IPS-NIHi7 (cell line): ENCODE data around the gene AK1.
A peak's percentile ranks its signal among the peaks of the same experiment; 100 is the strongest.
"Not testable (repeated sequence)": the region's sequence is repeated elsewhere in the genome, so short reads cannot be mapped to it uniquely, and the experiment has no call there.

Experiments
- DNase-seq: peaks from one replicate; pipeline ENCODE4 v3.0.0; 2012; ENCODE audit warnings: mixed read lengths; ENCODE audit errors: extremely low spot score

AK1 gene

DNA sequence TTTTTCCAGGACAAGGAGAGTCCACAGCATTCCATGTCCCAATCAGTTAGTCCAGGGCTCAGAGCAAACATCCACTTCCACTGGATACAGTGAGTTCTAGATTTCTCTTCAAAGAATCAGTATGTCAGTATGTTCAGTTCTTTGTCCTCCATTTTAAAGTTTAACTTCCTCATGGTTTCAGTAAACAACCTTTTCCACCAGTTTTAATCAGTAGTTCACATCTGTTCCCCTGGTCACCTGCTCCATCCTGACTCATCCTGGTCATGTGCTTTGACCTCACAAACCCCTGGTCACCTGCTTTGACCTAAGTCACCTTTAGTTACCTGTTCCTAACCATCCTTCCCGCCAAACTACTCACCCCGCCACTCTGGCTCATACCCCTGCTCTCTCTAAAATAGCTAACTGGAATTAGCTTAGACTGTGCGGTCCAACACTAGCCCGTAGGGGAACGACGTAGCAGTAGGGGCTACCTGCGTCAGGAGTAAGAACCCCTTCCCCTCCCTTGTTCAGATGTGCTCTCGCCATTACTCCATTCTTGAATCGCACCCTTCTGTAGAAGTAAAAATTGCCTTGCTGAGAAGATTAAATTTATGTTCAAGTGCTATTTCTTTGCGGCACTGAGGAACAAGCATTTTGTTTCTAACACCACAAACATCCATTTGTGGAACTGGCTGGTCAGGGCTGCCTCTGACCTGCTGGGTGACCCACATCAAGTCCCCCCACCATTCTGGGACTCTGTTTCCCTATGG is 28.5 kb downstream of the AK1 start:
- no peak for DNase-seq

DNA sequence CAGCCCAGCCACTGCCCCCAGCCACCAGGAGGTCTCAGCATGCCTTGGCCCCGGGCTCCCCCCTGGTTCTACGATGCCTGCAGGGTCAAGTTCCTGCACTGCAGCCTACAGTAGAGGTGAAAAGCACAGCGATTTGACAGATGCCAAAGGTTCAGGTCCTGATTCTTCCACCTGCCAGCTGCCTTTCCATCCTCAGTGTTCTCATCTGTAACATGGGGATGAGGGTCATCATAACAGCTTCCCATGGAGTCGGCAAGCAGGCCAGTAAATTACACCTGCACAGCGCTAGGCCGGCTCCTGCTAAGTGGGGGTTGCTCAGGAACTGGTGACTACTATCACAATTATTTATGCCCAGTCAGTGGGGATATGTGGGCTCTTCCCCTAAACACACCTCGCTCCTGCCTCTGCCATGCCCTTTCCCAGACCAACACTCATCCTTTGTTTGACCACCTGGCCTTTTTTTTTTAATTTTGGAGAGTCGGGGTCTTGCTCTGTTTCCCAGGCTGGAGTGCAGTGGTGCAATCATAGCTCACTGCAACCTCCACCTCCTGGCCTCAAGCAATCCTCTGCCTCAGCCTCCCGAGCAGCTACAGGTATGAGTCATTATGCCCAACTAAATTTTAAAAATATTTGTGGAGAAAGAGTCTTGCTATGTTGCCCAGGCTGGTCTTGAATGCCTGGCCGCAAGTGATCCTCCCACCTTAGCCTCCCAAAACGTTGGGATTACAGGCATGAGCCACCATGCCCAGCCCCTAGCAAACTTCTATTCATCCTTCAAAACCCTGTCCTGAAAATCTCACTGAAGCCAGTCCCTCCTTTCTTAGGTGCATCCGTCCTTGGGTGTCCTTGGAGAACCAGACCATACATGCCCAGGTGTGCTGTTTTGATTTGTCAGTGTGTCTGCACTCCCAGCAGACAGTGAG is 29.4 kb downstream of the AK1 start:
- DNase-seq, result no peak

DNA sequence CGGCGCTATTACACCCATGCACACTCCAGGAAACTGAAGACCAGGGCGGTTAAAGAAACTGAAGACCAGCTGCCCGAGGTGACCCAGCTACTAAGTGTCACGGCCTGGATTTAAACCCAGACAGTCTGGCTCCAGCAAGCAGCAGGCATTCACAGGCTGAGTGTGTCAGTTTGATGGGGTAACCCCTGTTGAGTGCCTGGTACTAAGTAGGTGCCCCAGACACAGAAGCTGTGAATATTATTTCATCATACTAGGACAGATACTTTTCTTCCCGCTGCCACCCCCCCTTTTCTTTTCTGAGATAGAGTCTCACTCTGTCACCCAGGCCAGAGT is 30.3 kb downstream of the AK1 start:
- DNase-seq, result no peak

DNA sequence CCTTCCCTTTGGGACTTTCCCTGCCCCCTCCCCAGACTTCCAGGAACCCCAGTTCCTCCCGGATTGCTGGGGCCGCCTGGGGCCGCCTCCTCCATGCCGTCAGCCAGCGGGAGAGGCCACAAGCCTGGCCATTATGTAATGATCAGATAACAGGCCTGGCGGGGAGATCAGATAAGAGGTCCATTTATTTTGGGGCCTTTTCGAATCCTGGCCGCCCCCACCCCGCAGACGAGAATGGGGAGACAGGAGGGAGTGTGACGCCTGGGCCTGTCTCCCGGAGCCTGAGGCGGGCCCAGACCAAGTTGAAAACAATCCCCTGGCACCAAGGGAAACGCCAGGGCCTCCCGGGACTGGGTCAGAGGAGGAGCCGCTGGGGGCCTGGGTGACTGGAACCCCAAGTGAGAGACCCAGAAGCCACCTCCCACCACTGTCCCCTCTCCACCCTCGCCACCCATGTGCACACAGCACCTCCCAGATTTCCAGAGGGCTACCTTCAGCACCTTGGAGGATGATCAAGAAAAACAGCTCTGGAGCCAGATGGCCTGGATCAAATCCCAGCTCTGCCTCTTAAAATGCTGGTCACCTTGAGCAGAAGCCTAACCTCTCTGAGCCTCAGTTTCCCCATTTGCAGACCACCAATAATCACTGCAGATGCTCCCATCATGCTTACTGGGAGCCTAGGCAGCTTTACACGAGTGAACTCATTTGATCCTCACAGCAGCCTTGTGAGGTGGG is 30.9 kb downstream of the AK1 start:
- no peak for DNase-seq

DNA sequence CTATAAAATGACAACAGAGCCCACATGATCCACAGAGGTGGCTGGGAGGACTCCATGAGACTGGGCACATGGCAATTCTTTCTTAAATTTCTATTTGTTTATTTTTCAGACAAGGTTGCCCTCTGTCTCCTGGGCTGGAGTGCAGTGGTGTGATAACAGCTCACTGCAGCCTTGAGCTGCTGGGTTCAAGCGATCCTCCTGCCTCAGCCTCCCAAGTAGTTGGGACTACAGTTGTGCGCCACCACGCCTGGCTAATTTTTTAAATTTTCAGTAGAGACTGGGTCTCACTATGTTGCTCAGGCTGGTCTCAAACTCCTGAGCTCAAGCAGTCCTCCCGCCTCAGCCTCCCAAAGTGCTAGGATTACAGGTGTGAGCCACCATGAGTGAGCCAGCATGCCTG is 31.9 kb downstream of the AK1 start:
- not testable (repeated sequence) for DNase-seq

DNA sequence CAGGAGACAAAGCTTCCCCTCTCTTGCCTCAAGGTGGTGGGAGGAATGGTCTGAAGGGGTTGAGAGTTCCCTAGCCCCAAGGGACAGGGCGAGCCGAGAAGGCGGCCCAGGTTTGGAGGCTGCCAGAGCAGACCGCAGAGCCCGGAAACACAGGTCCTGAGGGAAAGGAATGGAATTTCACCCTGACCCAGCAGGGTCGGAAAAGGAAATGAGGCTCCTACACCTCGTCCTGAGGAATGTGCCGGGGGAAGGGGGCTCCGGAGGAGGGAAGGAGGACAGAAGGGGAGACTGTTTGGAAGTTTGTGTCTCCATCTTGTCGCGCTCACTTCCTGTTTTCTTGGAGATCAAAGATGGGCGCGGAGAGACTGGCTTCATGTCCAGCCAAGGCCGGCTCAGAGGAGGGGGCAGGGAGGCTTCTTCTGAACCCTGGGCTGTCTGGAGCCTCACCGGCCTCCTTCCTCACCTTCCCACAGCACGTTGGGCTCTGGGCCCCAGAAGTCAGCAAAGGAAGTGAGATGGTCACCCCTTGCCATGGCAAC is 32.6 kb downstream of the AK1 start:
- peak; percentile 59 for DNase-seq

DNA sequence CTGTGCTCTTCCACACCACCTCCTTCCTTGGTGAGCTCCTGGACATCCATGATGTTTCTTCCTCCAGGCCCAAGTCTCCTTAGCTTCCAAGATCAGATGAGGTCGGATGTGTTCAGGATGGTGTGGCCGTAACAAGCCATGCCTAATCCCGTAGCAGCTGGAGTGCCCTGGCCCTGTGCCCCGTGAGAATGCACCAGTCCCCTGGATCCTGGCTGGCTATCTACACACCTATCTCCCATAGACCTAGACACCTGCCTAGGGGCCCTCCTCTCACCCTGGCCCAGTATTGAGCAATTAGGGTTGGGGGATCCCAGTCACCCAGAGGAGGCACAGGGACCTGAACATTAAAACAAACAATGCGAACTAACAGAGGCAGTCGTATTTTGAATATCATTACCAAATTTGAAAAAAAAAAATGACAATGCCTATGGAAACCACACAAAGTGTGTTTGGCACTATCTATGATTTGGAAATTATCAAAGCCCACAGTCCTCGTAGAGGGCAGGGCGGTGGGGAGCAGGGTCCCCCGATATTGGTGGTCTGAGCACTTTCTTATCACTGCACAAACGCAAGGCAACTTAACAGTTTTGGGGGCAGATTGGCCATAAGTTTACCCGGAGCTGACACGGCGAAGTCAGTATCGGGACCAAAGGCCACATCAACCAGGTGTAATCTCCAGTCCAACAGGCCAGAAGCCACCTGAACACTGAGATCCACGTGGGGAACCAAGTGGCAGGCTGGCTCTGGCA is 36.2 kb downstream of the AK1 start:
- DNase-seq, result no peak

DNA sequence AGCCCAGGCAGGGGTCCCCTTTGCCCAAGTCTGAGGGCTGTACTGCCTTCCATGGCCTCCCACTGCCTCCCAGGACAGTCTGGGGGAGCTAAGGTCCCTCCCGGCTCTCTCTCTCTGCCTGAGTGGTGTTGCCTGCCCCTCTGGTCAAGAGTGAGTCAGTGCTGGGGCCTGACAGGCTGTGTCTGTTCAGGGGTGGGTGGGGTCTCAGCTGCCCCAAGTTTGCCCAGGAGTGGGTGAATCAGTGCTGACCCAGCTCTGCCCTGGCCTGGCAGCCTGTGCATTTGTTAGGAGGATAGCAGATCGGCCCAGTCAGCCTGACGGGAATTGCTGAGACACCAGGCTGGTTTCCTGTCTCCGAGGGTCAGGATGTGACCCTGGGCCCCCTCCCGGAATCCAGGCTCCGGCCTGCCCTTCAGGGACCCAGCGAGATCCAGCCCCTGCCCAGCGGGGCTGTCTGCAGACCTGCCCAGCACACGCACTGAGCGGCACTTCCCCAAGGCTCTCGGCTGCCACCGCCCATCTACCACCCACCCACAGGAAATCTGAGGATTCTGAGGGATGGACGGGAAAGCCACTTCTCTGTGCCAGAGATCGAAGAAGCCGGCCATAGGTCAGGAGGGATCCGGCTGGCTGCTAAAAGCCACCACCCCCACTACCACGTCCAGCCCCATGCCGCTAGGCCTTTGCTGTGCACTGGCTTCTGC is 38.9 kb downstream of the AK1 start:
- DNase-seq, result no peak

DNA sequence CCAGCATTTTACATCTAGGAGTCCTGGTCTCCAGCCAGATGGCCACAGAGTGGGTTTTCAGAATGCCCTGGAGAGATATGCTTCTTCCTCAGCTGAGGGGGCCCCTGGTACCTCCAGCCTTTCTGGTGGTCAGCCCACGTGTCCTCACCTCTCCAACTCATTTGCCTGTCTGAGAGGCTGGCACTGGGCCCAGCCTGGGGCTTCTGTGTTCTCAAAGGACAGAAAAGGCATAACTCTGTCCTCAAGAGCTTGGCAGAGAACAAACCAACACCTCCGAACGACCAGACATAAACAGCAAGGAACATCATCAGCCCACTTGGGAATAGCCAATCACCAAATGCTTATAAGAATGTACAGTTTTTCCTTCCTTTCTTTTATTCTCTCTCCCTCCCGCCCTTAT is 40.1 kb downstream of the AK1 start:
- no peak for DNase-seq

DNA sequence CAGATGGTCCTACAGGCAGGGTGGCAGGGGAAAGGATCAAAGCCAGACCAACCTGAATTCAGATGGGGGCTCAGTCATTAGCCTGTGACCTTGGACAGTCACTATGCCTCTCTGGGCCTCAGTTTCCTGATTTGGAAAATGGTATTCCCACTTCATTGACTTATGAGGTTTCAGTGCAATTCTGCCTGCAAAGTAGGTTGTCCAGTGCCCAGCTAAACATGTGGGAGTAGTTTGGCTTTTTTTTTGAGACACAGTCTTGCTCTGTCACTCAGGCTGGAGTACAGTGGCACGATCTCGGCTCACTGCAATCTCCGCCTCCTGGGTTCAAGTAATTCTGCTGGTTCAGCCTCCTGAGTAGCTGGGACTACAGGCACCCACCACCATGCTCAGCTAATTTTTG is 40.9 kb downstream of the AK1 start:
- not testable (repeated sequence) for DNase-seq

DNA sequence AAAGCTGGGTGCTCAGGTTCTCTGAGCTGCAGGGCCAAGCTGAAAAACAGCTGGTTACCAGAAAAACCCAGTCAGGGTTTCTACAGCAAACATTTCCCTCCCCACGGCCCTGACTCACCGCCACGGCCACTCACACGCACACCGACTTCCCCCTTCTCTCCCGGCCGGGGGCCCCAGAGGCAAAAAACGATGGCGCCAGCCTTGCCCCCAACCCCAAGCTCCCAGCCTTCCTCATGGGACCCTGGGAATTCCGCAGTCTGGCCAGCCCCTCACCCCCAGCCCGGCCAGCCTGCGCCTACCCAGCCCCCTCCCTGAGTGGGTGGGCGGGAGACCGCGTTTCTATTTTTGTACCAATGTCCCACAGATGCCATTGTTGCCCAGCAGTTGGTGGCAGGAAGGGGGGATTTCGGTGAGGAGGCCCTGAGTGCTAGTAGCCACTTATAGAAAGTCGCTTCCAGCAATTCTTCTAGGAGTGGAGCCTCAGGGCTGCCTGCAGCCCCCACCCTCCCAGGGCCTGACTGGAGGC is 41.4 kb downstream of the AK1 start:
- no peak for DNase-seq

DNA sequence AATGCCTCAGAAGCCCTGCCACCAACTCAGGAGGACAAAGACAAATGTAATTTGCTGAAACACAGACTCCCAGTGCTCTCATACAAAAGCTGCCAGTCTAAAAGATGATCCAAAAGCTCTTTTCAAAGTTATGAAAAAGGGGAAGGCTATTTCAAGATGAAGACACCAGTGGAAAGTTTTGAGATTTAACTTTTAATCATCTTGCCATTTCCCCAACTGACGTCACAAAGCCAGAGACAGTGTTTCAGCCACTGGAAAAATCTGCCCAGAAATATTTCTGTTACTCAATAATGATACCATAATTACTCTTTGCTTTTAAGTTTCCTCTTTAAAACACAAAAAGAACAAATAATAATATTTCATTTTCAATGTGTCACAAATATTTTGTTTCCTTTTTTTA is 43.9 kb downstream of the AK1 start:
- no peak for DNase-seq

DNA sequence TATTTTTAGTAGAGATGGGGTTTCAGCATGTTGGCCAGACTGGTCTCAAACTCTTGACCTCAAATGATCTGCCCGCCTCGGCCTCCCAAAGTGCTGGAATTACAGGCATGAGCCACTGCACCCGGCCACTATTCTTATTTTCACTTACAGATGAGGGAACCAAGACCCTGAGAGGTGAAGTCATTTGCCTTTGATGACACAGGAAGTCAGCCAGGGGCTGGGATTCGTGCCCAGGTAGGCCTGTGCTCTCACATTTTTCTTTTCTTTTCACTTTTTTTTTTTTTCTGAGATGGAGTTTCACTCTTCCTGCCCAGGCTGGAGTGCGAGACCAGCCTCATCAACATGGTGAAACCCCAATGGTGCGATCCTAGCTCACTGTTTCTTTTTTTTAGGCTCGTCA is 45.2 kb downstream of the AK1 start:
- no peak for DNase-seq

DNA sequence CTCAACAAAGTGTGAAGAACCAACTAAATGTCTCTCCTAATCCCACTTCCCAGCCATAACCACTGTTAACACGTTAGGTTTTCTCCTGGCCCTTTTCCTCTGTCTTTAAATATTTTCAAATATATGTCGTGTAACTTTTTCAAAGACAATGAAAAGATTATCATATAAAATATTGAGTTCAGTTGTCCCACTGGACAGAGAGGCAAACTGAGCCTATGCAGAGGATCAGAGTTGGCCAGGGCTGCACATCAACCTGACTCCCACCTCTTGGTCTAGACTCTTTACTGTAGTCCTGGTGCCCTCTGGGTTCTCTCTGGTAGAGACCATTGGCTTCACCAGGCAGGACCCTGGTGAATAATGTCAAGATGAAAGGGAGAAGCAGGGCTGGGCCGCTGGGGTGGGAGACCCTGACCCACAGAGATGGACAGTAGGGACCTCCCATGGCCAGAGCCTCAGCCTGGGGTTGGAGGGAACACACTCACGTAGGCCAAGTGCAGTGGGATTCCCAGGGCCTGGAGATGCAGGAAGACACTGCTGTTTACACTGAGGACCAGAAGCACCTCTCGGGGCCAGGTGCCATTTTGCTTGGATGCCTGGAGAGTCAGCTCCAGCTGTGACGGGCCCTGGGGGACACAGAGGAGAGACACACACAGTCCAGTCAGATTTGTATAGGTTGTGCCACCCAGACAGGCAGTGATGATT is 48.1 kb downstream of the AK1 start:
- no peak for DNase-seq

DNA sequence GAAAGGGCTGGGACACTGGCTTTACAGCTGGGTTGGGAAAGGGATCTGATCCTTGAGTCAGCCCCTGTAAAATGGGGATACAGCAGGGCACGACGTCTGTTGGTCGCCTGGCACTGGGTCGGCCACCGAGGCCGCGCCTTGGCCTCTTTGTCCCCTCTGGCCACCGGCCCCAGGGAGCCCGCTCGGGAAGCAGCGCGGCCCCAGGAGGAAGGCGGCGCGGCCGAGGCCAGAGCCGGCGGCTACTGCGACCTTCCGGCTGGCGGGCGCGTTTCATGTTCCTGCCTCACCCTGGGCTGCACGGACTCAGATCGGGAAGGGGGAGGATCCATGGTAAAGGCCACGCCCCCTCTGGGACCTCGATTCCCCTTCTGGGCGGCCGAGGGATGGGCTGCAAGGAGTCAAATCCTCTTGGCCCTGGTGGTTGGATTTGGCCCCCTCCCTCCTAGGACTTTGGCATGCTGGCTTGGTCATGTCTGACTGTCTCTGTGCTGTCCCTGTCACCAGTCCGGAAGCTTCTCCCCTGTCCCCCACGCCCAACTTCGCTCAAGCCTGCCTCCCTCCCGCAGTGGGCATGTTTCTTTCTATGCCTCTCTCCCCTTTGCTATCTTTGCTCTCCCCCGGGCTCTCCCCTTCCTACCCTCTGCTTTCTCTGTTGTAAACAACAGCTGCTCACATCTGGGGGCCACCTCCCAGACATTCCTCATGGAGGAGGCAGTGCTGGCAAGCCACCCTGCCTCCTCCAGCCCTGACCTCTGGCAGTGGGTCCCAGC is 49.0 kb downstream of the AK1 start:
- DNase-seq, result peak; percentile 98

DNA sequence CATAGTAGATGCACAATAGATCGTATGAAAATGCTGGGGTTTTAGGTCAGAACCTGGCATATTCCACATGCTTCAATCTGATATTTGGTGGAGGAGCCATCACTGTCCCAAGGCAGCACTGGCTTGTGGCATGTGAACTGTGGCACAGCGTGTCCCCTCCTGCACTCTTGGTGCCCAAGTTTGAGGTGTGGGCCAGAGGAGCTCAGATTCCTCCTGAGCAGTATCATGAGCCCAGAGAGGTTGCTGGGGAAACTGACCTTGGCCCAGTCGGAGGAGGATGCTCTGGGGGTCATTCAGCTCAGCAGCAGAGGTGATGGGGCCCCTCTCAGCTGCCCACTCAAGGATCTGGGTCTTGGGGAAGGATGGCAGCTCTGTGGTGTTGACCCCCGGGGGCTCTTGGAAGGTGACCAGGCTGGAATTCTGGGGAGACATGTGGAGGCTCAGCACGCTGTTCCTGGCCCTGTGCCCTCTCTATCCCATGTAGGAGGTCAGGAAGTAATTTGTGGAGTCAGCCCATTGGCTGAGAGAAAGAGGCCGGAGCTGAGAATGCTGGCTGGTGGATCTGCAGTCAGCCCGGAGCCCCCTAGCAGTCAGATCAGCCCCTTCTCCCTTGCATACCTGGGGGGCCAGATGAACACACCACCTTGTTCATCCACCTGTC is 51.1 kb downstream of the AK1 start:
- DNase-seq, result no peak

DNA sequence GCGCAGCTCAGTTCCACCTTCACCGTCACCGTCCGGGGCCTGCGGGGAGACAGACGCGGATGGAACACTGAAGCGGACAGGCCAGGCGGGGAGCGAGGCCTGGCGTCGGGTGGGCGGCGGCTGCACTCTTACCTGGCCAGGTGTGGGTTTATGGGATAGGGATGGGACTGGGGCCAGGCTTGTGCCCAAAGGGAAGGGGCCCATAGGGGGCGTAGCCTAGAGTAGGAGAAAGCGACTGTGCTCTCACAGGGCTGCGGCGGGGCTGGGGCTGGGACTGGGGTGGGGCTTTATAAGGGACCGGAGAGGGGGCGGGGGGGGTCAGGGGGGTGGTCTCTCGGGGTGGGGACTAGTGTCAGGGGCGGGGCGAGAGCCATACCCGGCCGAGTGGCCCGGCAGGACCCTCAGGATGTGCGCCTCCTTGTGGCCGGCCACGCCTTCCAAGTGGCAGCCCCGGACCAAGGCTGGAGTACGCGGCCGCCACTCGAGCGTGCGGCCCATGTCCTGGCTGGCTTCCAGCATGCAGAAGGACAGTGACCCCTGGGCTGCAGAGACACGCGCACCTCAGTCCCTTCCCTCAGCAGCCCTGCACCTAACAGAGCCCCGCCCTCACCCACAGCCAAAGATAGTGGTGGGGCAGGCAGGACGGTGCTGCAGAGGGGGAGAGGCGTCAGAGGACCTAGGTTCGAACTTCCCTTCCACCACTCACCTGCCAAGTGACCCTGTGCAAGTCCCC is 52.0 kb downstream of the AK1 start:
- DNase-seq, result peak; percentile 91

DNA sequence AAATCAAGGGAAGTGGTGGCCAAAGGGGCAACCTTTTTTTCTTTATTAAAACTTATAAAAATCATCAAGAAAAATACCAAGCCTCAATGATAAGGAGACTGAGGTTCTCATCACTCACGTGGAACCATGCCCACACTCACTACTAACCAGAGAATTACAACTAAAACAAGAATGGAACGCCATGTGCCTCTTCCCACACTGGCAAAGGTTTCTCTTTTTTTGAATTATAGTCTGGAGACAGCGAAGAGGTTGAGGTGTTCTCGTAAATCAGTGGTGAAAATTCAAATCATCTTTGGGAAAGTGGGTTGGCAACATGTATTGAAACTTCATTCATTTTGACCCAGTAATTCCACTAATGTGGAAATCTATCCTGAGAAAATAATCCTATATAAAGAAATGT is 55.4 kb downstream of the AK1 start:
- no peak for DNase-seq
